Stimulated activated CD4-positive, alpha-beta T cell treated with anti-CD3 and anti-CD28 coated beads, Interleukin-12 subunit alpha, Interleukin-12 subunit beta, amount 100 ng/mL, for 24 hours (primary cell): ENCODE data around the gene JAKMIP2.

Experiments
- DNase-seq, 2 experiments: peaks; one replicate each; pipeline ENCODE4 v3.0.0-alpha.2; 2020; ENCODE audit warnings: low read depth in 2 of 2

JAKMIP2 gene

DNA sequence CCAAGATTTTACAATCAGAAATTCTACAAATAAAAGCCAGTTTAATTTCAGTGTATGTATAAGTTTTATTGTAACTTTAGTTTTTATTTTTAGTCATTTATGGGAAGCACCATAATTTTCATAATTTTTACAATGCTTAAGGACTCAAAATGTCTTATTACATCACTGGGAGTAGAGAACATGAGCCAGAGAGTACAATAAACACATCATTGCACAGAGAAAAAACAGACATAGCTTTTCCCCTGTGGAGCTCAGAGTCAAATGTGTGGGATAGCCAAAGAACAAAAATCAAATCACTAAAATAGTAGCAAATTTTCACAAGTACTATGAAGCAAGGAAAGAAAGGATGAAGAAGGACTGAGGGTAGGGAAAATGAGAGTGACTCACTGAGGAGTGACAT is 5.5 kb upstream of the JAKMIP2 start:
- DNase-seq, result no peak

- DNase-seq, result no peak
Measured at GRCh38 chr5:147786142-147786541, 3.6 kb upstream of the JAKMIP2 start.

DNA sequence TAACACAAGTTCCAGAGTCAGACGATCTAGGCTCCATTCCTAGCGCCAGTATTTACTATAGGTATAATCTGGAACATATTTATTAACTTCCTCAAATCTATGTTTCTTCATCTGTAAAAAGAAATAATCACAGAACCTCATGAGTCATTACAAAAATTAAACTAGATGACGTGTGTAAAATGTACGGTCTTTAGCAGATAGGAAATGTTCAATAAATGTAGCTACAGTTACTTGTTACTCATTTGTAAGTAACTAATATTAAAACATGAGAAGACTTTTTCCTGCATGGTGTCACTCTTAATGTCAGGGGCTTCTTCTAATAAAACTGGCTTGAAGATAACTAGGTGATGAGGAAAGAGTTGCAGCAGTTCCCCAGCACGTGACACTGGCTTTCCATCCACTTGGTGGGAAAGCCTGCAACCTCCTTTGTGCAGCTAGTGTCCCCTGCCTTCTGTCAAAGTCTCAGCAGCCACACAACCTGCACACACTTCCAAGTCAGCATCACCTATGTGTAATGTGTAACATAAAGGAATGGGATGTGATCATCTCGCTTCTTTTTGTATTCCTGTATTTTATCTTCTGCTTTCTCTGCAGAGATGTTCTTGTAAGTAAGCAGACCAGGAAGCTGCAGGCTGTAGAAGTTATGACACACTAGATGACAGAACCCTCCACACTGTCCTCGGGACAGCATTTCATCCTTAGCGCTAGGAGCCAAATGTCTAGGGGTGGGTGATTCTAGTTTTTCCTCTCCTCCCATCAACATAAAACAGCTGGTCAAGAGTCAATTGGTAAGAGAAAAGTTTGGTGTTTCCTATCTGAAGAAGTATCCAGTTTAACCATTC is 1.8 kb upstream of the JAKMIP2 start:
- DNase-seq, result no peak

DNA sequence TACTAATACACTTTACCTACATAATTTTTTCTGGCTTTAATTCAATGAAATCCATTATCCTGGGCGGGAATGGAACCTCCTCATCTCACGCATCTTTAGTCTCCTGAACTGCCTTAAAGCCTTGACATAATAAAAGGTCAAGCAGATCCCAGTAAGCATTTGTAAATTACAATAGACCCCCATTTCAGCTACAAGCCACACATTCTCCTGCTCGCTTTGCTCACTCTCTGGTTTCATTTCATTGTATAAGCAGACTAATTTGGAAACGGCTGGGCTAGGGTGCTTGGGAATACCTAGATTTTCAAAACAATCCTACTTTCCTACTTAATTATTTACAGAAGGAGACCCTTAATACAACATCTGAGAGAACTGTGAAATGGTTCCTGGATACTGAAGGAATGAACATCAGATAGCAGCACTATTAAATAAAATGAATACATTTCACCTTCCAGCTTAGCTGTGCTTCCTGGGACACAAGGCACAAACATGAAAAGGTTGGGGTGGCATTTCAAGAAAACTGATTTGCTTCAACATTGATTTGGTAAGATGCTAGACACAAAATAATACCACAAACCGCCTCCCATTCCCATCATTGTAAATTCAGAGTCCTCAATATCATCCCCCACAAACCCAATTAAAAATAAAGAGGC is 1.5 kb downstream of the JAKMIP2 start:
- no peak for DNase-seq

DNA sequence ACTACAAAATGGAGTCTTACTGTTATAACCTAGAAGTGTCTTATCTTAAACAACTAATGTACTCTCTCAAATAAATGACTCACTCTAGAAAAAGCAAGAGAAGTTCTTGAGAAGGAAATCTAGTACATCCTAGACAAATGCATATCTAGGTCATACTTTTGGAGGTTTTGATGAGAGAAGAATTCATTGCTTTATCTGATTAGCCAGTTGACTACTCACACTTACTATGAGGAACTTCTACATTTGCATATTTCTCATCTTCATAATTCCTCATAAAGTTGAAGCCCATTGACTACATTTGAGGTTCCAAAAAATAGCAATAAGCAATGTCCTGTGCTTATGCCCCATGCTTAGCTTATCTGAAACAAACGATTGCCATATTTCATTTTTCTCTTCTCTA is 2.8 kb downstream of the JAKMIP2 start:
- DNase-seq, result no peak

DNA sequence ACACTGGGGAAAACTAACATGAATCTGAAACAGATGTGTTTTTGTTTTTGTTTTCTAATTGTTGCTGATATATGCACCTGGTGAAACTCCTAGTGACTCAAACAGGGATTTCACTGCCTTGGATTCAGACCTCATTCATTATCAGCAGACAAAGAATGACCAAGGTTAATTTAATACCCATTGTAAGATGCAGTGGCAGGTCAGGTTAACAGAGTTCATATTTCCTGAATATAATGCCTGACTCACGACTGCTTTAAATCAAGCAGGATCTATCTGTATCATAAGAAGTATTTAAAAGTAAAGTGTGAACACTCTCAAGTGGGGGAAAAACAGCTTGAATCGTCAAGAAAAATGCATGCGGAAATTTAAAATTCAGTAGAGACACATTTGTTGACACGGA is 5.5 kb downstream of the JAKMIP2 start:
- no peak for DNase-seq

DNA sequence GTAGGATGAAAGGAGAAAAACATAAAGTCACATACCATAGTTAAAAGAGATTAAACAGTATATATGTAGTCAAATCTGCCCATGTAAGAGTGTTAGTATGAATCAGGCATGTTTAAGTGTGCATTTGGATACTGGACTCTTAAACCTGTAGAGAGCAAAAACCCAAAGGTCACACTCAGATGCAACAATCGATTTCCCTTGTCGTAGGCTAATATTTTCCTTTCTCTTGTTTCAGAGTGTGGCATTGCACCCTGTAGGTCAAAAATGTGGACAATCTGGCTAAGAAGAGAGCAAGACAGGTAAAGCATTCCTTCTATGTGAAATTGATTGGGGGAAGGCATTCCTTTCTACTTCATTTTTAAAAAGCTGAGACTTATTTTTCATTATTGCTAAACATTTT is 8.9 kb downstream of the JAKMIP2 start:
- no peak for DNase-seq

GRCh38 chr5:147773139-147773538 is 9.4 kb downstream of the JAKMIP2 start:
- no peak for DNase-seq

GRCh38 chr5:147767048-147767447 is 15.5 kb downstream of the JAKMIP2 start:
- DNase-seq, result no peak

DNA sequence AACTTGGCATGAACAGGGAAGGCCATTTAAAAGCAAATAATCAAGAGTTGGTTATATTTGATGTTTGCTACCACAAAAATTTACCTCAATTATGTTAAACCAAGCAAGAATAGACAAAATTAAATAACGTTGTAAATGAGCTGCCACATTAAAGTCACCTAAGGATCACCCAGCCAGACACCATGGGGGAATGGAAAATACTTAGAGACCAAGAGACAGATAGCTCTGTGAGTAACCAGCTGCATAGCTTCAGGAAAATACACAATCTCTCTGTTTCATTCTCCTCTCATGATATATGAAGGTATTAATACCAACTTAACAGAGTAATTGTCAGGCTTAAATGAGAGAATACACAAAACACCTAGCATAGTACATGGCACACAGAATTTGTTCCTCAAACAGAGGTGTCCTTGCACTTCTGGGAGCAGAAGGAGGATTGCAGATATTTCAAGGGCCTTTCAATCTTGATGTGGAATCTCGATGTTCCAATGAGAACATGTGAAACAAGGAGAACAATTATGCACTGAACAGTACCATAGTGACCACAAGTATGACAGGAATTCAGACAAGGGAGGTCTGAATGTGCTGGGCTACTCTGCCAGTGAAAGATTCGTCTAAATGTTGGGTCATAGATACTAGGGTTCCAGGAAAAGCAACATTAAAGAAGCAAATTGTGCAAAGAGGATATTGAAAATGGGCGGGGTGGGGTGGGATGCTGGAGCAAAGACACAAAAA is 18.6 kb downstream of the JAKMIP2 start:
- DNase-seq, result no peak

DNA sequence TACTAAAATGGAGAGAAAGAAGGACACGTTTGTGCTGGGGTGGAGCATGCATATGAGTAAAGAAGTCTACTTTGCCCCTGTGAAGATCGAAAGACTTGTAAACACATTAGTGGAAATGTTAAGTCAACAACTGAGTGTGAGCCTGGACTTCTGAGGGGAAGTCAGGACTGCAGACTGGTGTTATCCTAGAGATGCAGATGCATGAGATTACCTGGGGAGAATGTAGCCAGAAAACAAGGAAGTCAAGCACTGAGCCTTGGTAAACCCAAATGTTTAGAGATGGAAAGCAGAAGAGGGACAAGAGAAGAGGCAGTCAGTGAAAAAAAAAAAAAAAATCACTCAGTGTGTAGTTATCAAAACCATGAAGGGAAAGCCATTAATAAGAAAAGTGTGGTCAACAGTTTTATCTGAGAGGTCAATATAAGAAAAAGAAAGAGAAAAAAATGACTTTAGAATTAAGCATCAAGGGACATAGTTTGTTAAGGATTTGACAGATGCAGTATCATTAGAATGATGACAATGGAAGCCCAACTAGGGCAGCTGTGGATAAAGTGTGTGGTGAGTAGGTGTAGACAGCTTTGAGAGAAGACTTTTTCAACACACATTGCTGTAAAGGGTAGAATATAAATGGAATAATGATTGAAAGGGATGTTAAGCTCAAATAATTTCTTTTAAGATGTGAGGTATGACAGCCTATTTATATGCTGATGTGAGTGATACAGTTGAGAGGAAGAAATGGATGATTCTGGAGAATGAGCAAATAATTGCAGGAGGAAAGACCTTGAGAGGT is 22.2 kb downstream of the JAKMIP2 start:
- DNase-seq, result no peak

GRCh38 chr5:147759441-147759840 is 23.1 kb downstream of the JAKMIP2 start:
- no peak for DNase-seq

- DNase-seq, result no peak
Measured at GRCh38 chr5:147756566-147756965, 26.0 kb downstream of the JAKMIP2 start.

- DNase-seq, result no peak
Measured at GRCh38 chr5:147754372-147755122, 28.0 kb downstream of the JAKMIP2 start.

DNA sequence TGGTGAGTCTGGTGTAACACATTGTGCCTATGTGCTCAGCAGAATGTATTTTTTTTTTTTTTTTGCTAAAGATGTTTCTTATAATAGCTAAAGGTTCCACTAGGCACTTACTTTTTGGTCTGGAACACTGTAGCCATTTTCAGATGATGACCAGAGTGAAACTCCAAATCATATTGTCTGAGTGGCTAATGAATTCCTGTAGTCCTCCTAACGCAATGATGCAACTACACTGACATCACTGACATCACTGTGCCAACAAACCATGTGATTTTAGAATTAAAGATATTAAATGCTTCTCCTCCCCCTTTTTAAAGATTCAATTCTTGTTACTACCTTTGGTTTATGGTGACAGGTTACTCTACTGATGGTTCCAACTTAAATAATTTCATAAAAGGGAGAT is 28.8 kb downstream of the JAKMIP2 start:
- no peak for DNase-seq

- no peak for DNase-seq
Measured at GRCh38 chr5:147752666-147753290, 29.8 kb downstream of the JAKMIP2 start.

DNA sequence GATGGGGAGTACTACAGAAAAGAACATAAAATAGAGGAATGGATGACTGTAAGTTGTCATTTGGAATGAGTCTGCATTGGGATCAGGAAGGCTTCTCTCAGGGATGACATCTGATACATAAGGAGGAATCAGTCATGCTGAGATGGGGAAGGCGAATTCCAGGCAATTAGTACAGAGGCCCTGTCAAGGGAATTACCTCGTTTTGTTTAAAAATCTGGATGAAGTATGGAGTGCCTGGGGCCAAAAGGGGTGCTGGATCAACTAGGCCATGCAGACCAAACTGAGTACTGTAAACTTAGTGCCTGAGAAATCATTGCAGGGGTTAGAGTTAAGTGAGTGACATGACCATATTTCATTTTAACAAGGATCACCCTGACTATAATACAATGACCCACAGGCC is 30.5 kb downstream of the JAKMIP2 start:
- DNase-seq, result no peak

DNA sequence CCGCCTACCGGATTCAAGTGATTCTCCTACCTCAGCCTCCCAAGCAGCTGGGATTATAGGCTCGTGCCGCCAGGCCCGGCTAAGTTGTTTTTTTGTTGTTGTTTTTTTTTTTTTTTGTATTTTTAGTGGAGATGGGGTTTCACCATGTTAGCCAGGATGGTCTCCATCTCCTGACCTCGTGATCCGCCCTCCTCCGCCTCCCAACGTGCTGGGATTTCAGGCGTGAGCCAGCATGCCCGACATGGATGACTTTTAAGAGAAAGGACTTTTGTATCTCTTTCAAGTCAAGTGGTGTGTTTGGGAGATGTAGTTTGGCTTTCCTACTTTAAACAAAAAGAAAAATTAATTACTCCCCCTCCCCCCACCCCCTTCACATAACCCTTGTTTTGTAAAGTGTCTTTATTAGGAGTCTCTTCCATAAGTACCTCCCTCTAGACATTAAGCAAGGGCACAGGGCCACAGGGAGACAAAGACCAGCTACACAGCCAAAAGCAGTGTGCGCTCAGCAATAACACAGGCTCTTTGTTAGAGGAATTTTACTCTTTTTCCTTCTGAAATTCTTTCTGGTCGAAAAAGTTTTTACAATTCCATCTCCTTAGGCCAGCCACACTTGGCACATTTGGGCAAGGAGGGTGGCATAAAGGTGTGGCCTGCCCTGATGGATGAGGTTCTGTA is 31.2 kb downstream of the JAKMIP2 start:
- DNase-seq, result no peak

DNA sequence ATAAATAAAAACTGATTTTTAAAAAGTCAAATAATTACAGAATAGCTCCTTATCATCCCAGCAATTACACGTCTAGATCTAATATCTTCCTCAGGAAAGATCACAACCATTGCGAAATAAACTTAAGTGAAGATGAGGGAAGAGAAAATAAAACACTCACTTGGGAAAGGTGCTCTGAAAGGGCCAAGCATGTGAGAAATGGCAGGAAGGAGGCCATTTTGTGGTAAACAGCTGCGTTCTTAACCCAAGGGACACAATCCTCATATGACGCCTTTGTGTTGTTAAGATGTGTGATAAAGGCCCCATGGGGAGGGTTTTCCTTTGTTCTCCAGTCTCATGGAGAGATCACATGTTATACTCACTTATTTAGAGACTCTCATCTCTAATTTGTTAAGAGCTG is 32.5 kb downstream of the JAKMIP2 start:
- DNase-seq, result no peak

- no peak for DNase-seq
Measured at GRCh38 chr5:147748590-147748989, 33.9 kb downstream of the JAKMIP2 start.
